Right lung (tissue), 5 donors: ENCODE measurements around the gene CTIF. TPM values are rescaled to one million over a fixed set of nuclear protein-coding genes. Genes with fewer than 3 reads are reported as not detected.

Source experiments
- DNase-seq, 2 donors: peaks; one replicate each; pipeline ENCODE4 v3.0.0-alpha.2; 2013
- polyA plus RNA-seq, 5 donors: library from polyadenylated mRNA; unstranded; fragments of 120-200 nt; gene quantifications; one replicate each; pipeline versions ENCODE4 v1.2.1 to v1.2.3, GENCODE V29; 2013; ENCODE audit warnings: inconsistent platforms in 1 of 5, low replicate concordance in 1 of 5; ENCODE audit not compliant: insufficient read length in 5 of 5, insufficient read depth in 1 of 5

CTIF gene
- polyA plus RNA-seq, 5 donors = 21.9 to 37.3 (median 32.3) TPM

DNA sequence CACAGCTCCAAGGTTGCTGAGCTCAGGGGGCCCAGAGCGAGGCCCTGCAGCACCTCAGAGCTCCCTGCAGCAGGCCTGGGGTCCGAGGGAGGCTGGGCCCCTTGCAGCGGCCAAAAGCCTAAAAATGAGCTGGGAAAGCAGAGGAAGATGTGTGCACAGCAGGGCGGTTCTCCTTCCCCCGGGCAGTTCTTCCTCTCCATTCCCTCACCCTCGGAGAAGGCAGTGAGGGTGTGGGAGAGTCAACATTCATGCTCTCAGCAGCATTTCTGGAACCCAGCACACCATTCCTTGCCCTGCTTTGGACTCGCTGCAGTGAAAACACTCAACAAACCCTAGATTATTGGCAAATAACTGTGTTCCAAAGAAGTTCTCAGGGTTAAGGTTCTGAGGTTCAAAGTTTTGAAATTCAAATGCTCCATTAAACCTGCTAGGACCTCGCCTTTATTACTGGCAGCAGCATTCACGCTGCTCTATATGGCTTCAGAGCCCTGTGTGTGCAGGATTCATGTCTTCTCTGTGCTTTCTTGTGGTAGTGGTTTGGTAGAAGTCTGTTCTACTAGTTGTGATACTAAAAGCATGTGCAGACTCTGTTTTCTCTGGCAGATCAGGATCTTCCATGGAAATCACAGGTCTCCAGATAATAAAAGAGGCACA, 79.1 kb downstream of the CTIF start:
- no peak for DNase-seq

DNA sequence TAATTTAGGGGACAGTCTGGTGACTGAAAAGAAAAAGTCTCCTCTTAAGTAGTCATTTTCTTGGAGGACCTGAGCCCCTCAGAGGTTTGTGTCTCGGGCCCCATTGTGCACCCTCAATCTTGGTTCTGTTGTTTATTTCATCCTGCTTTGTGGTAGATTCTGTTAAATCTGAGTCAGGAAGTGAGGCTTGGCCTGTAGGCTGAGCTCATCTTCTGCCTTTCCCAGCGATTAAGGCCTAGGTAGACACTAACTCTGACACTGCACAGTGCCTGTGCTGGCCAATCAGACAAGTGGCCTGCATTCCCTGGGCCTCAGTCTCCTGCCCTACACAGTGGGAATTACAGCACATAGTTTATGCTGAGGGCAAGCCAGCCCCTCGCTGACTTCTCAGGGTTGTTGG, 80.2 kb downstream of the CTIF start:
- DNase-seq = no peak

DNA sequence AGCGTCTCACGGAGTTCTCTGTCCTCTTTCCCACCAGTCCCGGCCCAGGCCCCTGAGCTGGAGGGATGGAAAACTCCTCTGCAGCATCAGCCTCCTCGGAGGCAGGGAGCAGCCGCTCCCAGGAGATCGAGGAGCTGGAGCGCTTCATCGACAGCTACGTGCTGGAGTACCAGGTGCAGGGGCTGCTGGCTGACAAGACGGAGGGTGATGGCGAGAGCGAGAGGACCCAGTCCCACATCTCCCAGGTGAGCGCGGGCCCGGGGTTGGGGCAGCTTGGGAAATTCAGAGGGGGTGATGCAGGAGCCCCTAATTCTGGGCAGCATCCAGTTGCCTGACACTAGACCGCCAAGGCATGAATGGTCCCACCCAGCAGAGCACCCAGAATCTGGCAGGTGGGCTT, 80.7 kb downstream of the CTIF start:
- no peak for DNase-seq

DNA sequence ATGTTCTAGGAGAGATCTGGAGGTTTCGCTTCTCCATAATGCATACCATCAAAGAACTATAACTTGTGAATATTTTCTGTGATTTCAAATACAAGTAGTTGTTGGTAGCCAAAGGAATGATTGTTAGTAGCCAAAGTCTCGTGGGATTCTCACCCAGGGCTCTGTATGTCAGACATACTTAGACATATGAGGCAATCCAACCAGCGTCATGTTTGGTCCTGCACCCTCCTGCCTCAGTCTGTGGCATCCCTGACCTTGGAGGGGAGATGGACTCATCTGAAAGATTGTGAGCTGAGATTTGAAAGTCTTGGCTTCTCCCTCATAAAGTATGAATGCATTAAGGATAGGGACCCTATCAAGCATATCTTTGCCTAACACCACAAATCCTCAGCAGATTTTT, 81.2 kb downstream of the CTIF start:
- DNase-seq = no peak

DNA sequence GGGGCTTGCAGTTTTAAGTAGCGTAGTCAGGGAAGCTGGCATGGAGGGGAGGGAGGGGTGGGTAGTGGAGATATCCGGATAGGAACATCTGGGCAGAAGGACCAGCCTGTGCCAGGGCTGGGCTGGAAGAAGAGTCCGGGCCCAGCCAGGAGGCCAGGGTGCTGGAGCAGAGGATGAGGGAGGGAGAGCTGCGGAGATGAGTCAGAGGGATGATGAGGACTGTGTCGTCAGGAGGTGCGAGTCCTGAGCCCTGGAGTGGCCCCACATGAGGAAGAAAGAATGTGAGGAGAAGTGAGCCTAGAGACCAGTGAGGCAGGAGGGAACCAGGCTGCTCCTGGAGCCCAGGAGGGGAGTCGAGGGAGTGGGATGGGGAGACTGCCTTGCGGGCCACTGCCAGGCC, 82.4 kb downstream of the CTIF start:
- DNase-seq = no peak

- DNase-seq = no peak
These were observed 83.2 kb downstream of the CTIF start for GRCh38 chr18:48621815-48622555.

GRCh38 chr18:48622911-48623431, 84.1 kb downstream of the CTIF start:
- DNase-seq = no peak

GRCh38 chr18:48623468-48624235, 84.8 kb downstream of the CTIF start:
- DNase-seq = no peak

DNA sequence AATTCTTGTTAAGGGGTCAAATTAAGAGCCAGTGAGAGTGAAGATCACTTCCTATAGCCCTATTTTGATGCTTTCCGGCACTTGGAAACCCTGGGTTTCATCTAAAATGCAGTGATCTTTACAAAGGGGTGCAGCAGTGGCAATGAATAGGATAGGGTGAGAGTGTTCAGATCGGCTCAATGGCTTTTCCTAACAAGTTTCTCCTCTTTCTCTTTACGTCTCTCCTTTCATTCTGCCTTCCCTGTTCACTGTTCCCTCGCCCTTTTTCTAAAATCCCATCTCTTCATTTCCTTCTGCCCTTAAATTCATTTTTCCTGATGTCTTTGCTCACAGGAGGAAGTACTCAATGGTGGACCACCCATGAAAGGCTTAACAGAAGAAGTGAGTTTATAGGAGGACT, 86.0 kb downstream of the CTIF start:
- DNase-seq = no peak

DNA sequence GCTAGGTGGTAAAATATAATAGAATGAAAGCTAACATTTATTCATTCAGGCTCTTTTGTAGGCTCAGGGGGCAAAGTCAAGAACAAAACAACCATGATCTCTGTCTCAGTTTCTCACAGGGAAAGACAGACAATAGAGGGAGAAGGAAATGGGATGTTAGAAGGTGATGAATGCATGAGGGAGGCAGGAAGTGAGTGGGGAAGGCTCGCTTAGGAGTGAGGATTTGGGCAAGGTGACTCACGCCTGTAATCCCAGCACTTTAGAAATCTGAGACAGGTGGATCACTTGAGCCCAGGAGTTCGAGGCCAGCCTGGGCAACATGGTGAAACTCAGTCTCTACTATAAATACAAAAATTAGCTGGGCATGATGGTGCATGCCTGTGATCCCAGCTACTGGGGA, 88.4 kb downstream of the CTIF start:
- DNase-seq = no peak

GRCh38 chr18:48629730-48630324, 91.0 kb downstream of the CTIF start:
- peak; percentile 32 to 39 for DNase-seq

DNA sequence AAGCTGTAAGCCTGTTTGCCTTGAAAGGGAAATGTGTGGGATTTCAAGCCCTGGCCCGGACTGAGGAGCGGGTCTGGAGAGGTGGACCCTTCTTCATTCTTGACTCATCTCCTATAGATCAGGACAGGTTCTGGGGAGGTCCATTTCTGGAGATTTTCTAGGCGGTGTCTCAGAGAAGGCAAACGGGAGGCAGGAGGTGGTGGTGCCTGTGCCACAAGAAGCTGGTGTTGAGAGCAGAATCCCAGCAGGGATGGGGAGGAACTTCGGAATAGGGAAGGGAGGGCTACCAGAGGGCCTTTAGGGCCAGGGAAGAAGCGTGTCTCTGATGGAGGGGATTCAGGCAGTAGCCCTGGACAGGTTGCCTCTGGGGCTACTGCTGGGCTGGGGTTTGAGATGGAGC, 93.0 kb downstream of the CTIF start:
- DNase-seq = no peak

GRCh38 chr18:48632676-48633257, 93.9 kb downstream of the CTIF start:
- no peak for DNase-seq

GRCh38 chr18:48634491-48634890, 95.7 kb downstream of the CTIF start:
- no peak for DNase-seq

DNA sequence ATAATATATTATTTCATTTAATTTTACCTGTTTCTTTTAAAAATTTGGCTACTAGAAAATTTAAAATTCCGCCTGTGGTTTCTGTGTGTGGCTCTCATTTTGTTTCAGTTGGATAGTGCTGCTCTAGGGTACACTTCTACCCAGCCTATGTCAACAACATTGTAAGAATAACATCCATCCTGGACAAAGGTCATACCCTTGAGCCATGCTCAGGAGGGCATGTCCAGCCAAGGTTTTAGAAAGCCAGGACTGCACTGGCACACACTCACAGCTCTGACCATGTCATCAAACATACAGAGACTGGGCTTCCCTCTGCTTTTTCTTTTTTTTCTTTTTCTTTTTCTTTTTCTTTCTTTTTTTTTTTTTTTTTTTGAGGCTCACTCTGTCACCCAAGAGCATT, 96.1 kb downstream of the CTIF start:
- DNase-seq = no peak

- DNase-seq = no peak
These were observed 97.0 kb downstream of the CTIF start for GRCh38 chr18:48635806-48636205.

DNA sequence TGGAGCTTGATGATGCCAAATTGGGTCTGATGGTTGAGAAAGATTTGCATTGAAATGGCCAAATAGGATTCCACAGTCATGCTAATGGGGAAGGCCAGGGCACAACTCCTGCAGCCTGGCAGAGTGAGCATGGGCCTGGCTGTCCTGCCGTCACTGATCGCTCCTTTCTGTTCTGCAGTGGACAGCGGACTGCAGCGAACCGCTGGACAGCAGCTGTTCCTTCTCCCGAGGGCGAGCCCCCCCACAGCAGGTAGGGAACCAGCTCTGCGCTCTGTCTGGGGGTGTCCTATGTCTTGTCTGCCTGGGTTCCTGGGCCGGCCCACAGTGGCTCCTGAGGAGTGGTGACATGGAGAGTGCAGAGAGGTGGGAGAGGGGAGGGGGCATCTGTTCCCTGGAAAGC, 97.6 kb downstream of the CTIF start:
- no peak for DNase-seq

DNA sequence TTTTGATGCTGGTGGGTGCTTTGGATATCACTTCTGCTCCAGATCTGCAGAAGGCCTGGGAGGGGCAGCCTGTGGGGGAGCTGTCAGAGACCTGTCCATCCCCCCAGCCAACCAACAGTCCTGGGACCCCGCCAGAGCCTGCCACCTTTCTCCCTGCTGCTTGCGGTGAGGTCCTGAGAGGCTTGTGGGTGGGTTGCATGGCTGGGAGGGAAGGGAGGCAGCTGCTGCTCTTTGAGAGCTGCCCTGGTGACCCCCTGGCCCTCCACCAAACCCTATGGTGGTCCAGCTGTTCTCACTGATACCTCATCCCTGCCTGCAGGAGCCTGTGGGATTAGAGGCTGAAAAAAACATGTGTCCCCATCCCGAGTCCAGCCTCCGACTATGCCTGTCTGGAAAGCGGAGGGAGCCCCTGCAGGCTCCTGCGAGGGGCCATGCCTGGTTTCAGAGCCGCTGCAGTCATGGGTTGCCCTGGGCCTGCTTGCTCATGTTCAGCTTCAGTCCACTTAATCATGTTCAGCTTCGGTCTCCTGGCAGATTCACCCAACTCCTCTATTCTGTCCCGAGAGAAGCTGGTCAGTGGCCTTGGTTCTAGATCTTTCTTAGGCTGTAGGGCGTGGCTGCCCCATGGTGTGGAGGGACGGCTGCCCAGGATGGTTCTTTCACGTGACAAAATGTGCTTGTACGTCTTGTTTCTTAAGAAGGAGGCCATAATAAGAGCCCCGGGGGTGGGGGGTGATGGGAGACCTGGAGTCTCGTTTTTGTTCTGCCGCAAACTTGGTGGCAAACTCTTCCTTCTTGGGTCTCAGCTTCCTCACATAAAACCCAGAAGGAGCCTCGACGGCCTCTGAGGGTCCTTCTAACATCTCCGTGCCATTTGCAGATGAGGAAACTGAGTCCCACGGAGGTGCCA, 98.5 kb downstream of the CTIF start:
- DNase-seq = no peak

GRCh38 chr18:48638451-48638850, 99.6 kb downstream of the CTIF start:
- DNase-seq = no peak

GRCh38 chr18:48638896-48639771, 100.3 kb downstream of the CTIF start:
- DNase-seq = no peak
